ENCODE data around the gene ZFAND2A. TPM values are rescaled to one million over a fixed set of nuclear protein-coding genes. Genes with fewer than 3 reads are reported as not detected.
"Not testable (repeated sequence)": the region's sequence is repeated elsewhere in the genome, so short reads cannot be mapped to it uniquely, and the experiment has no call there.

The ZFAND2A gene
- total RNA-seq, 6 experiments from 2014 or later = 24.3 to 43.1 (median 31.8) TPM

- Histone ChIP-seq H3K4me1 (no peaks in the 10 kb centered on the region), H3K27ac (no peak overlapping the region), H3K4me3 (no peak overlapping the region), H3K36me3 (no peaks in the 10 kb centered on the region), H3K27me3 (no peaks in the 10 kb centered on the region), H3K9me3 (no peaks in the 10 kb centered on the region)
- 70% methylated on average over 13 of the region's 15 CpGs for WGBS (ENCODE audit: insufficient coverage, low coverage, low lambda C conversion rate, missing lambda C conversion rate)
- TF ChIP-seq CTCF (IDR thresholded peaks at IDR 0.05) (no peak), POLR2A (IDR thresholded peaks at IDR 0.05) (no peak)
- intact Hi-C loops (cut with DNase I) = no loop called here
- ATAC-seq = no peak
- no peak for DNase-seq
These were observed 41.9 kb upstream of the ZFAND2A start for GRCh38 chr7:1201916-1202315.

- DNase-seq = no peak
- intact Hi-C loops (cut with DNase I) = no loop called here
- H3K27me3 ChIP-seq = no peaks in the 10 kb centered on the region
These were observed 40.0 kb upstream of the ZFAND2A start for GRCh38 chr7:1200045-1200444.

GRCh38 chr7:1197997-1198625 lies 38.1 kb upstream of the ZFAND2A start:
- H3K27ac ChIP-seq = no peak overlapping the region
- no peak for TF ChIP-seq CTCF (IDR thresholded peaks at IDR 0.05)
- no peak for TF ChIP-seq POLR2A (IDR thresholded peaks at IDR 0.05)
- intact Hi-C loops (cut with DNase I) = no loop called here
- DNase-seq (no peak), ATAC-seq (no peak)
- H3K9me3 ChIP-seq = no peaks in the 10 kb centered on the region
- WGBS (ENCODE audit: insufficient coverage, low coverage, low lambda C conversion rate, missing lambda C conversion rate) = 66% methylated on average over 15 of the region's 15 CpGs
- H3K4me1 ChIP-seq = no peaks in the 10 kb centered on the region
- no peaks in the 10 kb centered on the region for H3K27me3 ChIP-seq
- no peaks in the 10 kb centered on the region for H3K36me3 ChIP-seq
- H3K4me3 ChIP-seq = no peak overlapping the region

More at GRCh38 chr7:1200045-1200444, 40.0 kb upstream of the ZFAND2A start:
- Histone ChIP-seq H3K4me1 (no peaks in the 10 kb centered on the region), H3K4me3 (no peak overlapping the region), H3K36me3 (no peaks in the 10 kb centered on the region), H3K27ac (no peak overlapping the region), H3K9me3 (no peaks in the 10 kb centered on the region)
- TF ChIP-seq CTCF (IDR thresholded peaks at IDR 0.05) (no peak), POLR2A (IDR thresholded peaks at IDR 0.05) (no peak)
- no peak for ATAC-seq
- 90% methylated on average over 2 of the region's 19 CpGs for WGBS (ENCODE audit: insufficient coverage, low coverage, low lambda C conversion rate, missing lambda C conversion rate)

GRCh38 chr7:1196950-1197349 lies 37.0 kb upstream of the ZFAND2A start:
- H3K4me1 ChIP-seq = no peaks in the 10 kb centered on the region
- H3K27me3 ChIP-seq = no peaks in the 10 kb centered on the region
- no peak for DNase-seq
- no peaks in the 10 kb centered on the region for H3K9me3 ChIP-seq
- ATAC-seq = no peak
- no peak overlapping the region for H3K27ac ChIP-seq
- no peak for TF ChIP-seq POLR2A (IDR thresholded peaks at IDR 0.05)
- TF ChIP-seq CTCF (IDR thresholded peaks at IDR 0.05) = no peak
- no peak overlapping the region for H3K4me3 ChIP-seq
- no peaks in the 10 kb centered on the region for H3K36me3 ChIP-seq
- intact Hi-C loops (cut with DNase I) = no loop called here
- 81% methylated on average over 2 of the region's 6 CpGs for WGBS (ENCODE audit: insufficient coverage, low coverage, low lambda C conversion rate, missing lambda C conversion rate)

- H3K4me3 ChIP-seq; H3K4me1 ChIP-seq; intact Hi-C loops (cut with DNase I); ATAC-seq; H3K27me3 ChIP-seq; H3K9me3 ChIP-seq; DNase-seq; H3K27ac ChIP-seq; H3K36me3 ChIP-seq: not testable (repeated sequence)
- no CpG with 5 or more reads among the region's 4 CpGs for WGBS (ENCODE audit: insufficient coverage, low coverage, low lambda C conversion rate, missing lambda C conversion rate)
These were observed 36.4 kb upstream of the ZFAND2A start for GRCh38 chr7:1196441-1196840.

All from right lobe of liver (tissue), 6 donors.